Gastroesophageal sphincter (tissue), 4 donors: ENCODE data around the gene SLC48A1. TPM values are rescaled to one million over a fixed set of nuclear protein-coding genes. Genes with fewer than 3 reads are reported as not detected.

Experiments
- ATAC-seq: fragments of 150-250 bp; one replicate; pipeline ENCODE4 v1.9.1; 2016; ENCODE audit warnings: mild to moderate bottlenecking, moderate library complexity
- H3K27ac ChIP-seq, 4 donors: fragments of 200-600 bp; sonication (generic) in 3 of 4; 1 replicate in 3 of 4; 2 replicates in 1 of 4; pipeline ENCODE4 v1.5.1; 2016 to 2019
- H3K27me3 ChIP-seq: fragments of 200-600 bp; sonication (generic); one replicate; pipeline ENCODE4 v1.5.1; 2019
- H3K36me3 ChIP-seq, 2 donors: fragments of 200-600 bp; sonication (generic); one replicate each; pipeline ENCODE4 v1.5.1; 2019; ENCODE audit warnings: control low read depth in 1 of 2
- H3K4me1 ChIP-seq, 3 donors: fragments of 200-600 bp; sonication (generic); 1 replicate in 2 of 3; 2 replicates in 1 of 3; pipeline ENCODE4 v1.5.1; 2016 to 2019; ENCODE audit warnings: control low read depth in 2 of 3
- H3K4me3 ChIP-seq, 2 donors: fragments of 200-600 bp; sonication (generic); one replicate each; pipeline ENCODE4 v1.5.1; 2019; ENCODE audit warnings: mild to moderate bottlenecking in 1 of 2, moderate library complexity in 1 of 2
- H3K9me3 ChIP-seq, 3 donors: fragments of 200-600 bp; sonication (generic); one replicate each; pipeline ENCODE4 v1.5.1; 2017 to 2019; ENCODE audit warnings: control low read depth in 2 of 3
- CTCF ChIP-seq, 4 experiments: fragments of 200-600 bp in 2 of 4; fragments of 450-650 bp in 2 of 4; sonication (generic) in 1 of 4; IDR thresholded peaks; one replicate each; pipeline ENCODE4 v1.5.1; 2017 to 2019; ENCODE audit warnings: antibody characterized with exemption in 4 of 4, mild to moderate bottlenecking in 2 of 4, moderate library complexity in 2 of 4
- EP300 ChIP-seq: sonication (generic); formaldehyde crosslinking; IDR thresholded peaks from one replicate; pipeline ENCODE4 v1.6.1; 2017; ENCODE audit warnings: antibody characterized with exemption, mild to moderate bottlenecking
- POLR2A ChIP-seq, 2 donors: fragments of 450-650 bp; IDR thresholded peaks; one replicate each; pipeline ENCODE4 v1.6.1; 2017; ENCODE audit warnings: antibody characterized with exemption in 2 of 2, mild to moderate bottlenecking in 2 of 2, moderate library complexity in 1 of 2
- POLR2AphosphoS5 ChIP-seq: sonication (generic); formaldehyde crosslinking; IDR thresholded peaks from one replicate; pipeline ENCODE4 v1.6.1; 2017; ENCODE audit warnings: antibody characterized with exemption
- WGBS, 2 donors: methylation state at CpG; one replicate each; pipeline ENCODE4 v1.1.5; 2018; ENCODE audit warnings: low coverage in 1 of 2; 5-methylcytosine and 5-hydroxymethylcytosine counted together
- total RNA-seq, 4 donors: library from RNA; depleted of rRNA; stranded (reverse); fragments of >200 nt; gene quantifications; one replicate each; pipeline ENCODE4 v1.1.0, GENCODE V29; 2016

The SLC48A1 gene
- 10 to 100 TPM; 40.7 to 66.8 (median 53.3) TPM for total RNA-seq

GRCh38 chr12:47773062-47773857 is at the start of gene SLC48A1:
SLC48A1 (plus strand) TSS chr12:47773238; CDS start chr12:47773305, 67 bp downstream.
- no CpG with 5 or more reads among the region's 106 CpGs for WGBS, 2 donors
- ATAC-seq = peak; percentile 86
- Histone ChIP-seq H3K27ac (peak within 1 kb of the TSS; percentile 57 to 91 (median 89)), H3K36me3 (no peaks in the 10 kb centered on the region), H3K9me3 (no peaks in the 10 kb centered on the region), H3K4me3 (peak within 1 kb of the TSS; percentile 95 to 97), H3K4me1 (peaks cover 10 to 69% (median 39%) of the 10 kb centered on the region in 3 donors), H3K27me3 (no peaks in the 10 kb centered on the region)
- TF ChIP-seq EP300 (no peak), CTCF (IDR thresholded peaks at IDR 0.05) (peak in 3 of 4 experiments; percentile 44 to 50 (median 49)), POLR2A (IDR thresholded peaks at IDR 0.05) (peak; percentile 66 to 78), POLR2AphosphoS5 (peak; percentile 18)

- Histone ChIP-seq H3K36me3 (peaks cover 0 to 15% of the 10 kb centered on the region in 2 donors), H3K27me3 (no peaks in the 10 kb centered on the region), H3K4me3 (no peak within 1 kb of the TSS), H3K27ac (no peak within 1 kb of the TSS), H3K4me1 (peaks cover 0 to 9% (median 0%) of the 10 kb centered on the region in 3 donors), H3K9me3 (no peaks in the 10 kb centered on the region)
- TF ChIP-seq EP300 = no peak
- no peak for TF ChIP-seq CTCF (IDR thresholded peaks at IDR 0.05)
- TF ChIP-seq POLR2A (IDR thresholded peaks at IDR 0.05) = no peak
- 83 to 100% methylated on average over 1 to 2 of the region's 8 CpGs for WGBS, 2 donors
- ATAC-seq = no peak
Measured at GRCh38 chr12:47725091-47725772, 47.8 kb upstream of the SLC48A1 start, which contains the start of gene ENDOU. ENDOU (minus strand) TSS chr12:47725490; CDS start chr12:47725413, 77 bp downstream.

GRCh38 chr12:47725893-47726292 is 47.1 kb upstream of the SLC48A1 start:
- Histone ChIP-seq H3K36me3 (peaks cover 0 to 9% of the 10 kb centered on the region in 2 donors), H3K27ac (no peak overlapping the region), H3K27me3 (no peaks in the 10 kb centered on the region), H3K9me3 (no peaks in the 10 kb centered on the region), H3K4me1 (peaks cover 0 to 9% (median 0%) of the 10 kb centered on the region in 3 donors), H3K4me3 (no peak overlapping the region)
- ATAC-seq = no peak
- TF ChIP-seq EP300 (no peak), CTCF (IDR thresholded peaks at IDR 0.05) (no peak), POLR2A (IDR thresholded peaks at IDR 0.05) (no peak), POLR2AphosphoS5 (no peak)
- 60% methylated on average over 3 to 5 of the region's 5 CpGs for WGBS, 2 donors

- H3K9me3 ChIP-seq = no peaks in the 10 kb centered on the region
- peaks cover 0 to 5% (median 2%) of the 10 kb centered on the region in 3 donors for H3K4me1 ChIP-seq
- no peaks in the 10 kb centered on the region for H3K36me3 ChIP-seq
- no peak overlapping the region for H3K4me3 ChIP-seq
- TF ChIP-seq EP300 = no peak
- no peak for TF ChIP-seq CTCF (IDR thresholded peaks at IDR 0.05)
- TF ChIP-seq POLR2A (IDR thresholded peaks at IDR 0.05) = no peak
- TF ChIP-seq POLR2AphosphoS5 = no peak
- no peak overlapping the region for H3K27ac ChIP-seq
- WGBS, 2 donors = 83% methylated on average over 1 of the region's 3 CpGs; no CpG with 5 or more reads in 1 of the 2 donors
- ATAC-seq = peak; percentile 15
- H3K27me3 ChIP-seq = no peaks in the 10 kb centered on the region
Measured at GRCh38 chr12:47729233-47729632, 43.8 kb upstream of the SLC48A1 start.
